GM19468 (cell line): ENCODE measurements around the gene ARHGEF7.

Source experiments
- ATAC-seq: cut with Tn5 transposase; IDR thresholded peaks from one replicate; pipeline ENCODE4 v1.9.1; 2021; ENCODE audit warnings: mild to moderate bottlenecking, moderate library complexity, moderate number of reproducible peaks; ENCODE audit not compliant: unreplicated experiment; ENCODE audit errors: extremely low read depth

The ARHGEF7 gene

GRCh38 chr13:111327730-111328573, 212.8 kb downstream of the ARHGEF7 start:
- ATAC-seq: no peak

- ATAC-seq: no peak
Measured at GRCh38 chr13:111328574-111329410, 213.7 kb downstream of the ARHGEF7 start.

- no peak for ATAC-seq
Measured at GRCh38 chr13:111329641-111330040, 214.5 kb downstream of the ARHGEF7 start.

GRCh38 chr13:111330066-111330610, 215.0 kb downstream of the ARHGEF7 start:
- ATAC-seq: no peak

DNA sequence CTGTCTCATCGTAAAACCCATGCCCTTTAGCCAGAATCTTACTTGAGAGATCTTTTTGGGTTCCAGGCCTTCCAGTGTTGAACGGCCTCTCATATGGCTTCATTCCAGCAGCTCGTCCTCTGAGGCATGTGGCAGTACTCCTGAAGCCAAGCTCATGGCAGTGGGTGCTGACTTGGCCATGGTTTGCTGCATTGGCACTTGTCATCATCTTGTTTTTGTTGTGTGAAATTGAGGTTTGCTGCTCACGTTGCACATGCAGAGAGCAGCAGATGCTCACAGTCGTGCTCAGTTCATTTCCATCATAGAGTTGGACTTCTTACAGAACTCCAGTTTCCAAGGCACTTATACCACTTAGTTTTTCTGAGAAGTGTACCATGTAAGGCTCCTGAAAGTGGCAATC, 220.2 kb downstream of the ARHGEF7 start:
- no peak for ATAC-seq

- ATAC-seq: no peak
Measured at GRCh38 chr13:111336666-111337065, 221.6 kb downstream of the ARHGEF7 start.

DNA sequence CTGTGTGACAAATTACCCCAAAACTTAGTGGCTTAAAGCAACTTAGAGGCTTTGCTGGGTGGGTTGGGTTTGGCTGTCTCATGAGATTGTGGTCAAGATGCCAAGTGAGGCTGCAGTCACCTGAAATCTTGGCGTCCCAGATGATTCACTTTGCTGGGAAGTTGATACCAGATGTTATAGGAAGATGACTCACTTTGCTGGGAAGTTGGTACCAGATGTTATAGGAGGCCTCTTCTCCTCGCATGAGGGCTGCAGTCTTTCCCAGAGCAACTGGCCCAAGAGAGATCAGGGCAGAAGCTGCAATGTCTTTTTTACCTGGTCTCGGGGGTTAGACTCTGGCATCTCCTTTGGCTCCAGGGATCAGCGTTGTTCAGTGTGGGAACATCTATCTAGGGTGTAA, 222.1 kb downstream of the ARHGEF7 start:
- no peak for ATAC-seq

- ATAC-seq: no peak
Measured at GRCh38 chr13:111337741-111338140, 222.6 kb downstream of the ARHGEF7 start.

DNA sequence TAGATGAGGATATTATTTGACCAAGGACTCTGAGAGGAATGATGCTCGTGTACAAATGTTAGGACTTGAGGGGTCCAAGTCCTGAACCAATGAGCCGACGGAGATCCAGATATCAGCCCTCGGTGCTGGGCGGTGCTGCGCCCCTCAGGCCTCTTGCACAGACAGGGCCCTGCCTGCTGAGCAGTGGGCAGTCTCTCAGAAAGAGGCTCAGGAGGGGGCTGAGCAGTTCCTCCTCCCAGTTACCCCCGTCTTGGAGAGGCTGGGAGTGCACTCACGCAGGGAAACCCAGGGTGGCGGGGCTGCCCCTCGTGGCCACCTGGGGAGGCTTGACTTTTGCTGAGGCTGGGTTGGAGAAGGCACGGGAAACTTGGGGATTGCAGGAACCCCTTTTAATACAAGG, 223.7 kb downstream of the ARHGEF7 start:
- ATAC-seq: no peak

DNA sequence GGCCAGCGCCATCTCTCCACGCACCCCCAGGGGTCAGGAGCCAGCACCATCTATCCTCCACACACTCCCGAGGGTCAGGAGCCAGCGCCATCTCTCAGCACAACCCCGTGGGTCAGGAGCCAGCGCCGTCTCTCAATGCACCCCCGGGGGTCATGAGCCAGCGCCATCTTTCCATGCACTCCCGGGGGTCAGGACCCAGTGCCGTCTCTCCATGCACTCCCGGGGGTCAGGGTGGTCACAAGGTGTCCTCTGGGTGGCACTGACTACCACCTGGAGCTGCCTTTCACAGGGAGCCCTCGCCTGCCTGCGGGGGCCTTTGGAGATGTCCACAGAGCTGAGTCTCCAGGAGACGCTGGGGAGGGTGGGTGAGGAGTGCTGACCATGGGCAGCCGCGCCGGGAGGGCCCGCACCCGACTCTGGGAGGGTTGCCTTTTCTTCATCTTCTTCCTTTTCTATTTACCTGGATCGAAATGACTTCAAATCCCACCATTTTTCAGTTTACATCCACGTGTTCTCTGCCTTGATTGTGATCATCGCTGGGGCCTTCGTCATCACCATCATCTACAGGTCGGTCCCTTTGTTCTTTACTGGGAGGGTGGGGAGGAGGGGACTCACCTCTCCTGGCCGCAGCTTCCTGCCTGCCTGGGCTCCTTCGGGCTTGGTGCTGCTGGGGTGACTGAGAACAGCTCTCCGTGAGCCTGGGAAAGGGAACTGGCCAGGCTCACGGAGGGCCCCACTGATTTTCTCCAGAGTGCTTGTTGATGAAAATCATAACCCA, 224.4 kb downstream of the ARHGEF7 start:
- no peak for ATAC-seq

- ATAC-seq: no peak
Measured at GRCh38 chr13:111341886-111342285, 226.8 kb downstream of the ARHGEF7 start.

DNA sequence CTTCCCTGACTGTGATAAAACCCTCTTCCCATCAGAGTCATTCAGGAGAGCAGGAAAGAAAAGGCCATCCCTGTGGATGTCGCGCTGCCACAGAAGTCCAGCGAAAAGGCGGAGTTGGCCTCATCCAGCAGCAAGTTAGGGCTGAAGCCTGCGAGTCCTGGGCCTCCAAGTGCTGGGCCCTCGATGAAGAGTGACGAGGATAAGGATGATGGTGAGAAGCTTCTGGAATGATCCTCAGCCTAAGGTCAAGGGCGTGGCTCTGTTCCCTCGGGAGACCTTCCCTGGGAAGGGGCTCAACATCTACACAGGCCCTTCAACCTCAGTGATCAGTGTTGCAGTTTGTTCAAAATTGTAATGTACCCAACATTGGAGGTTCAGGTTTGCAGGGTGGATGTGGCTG, 227.6 kb downstream of the ARHGEF7 start:
- no peak for ATAC-seq

- ATAC-seq: no peak
Measured at GRCh38 chr13:111343186-111343805, 228.2 kb downstream of the ARHGEF7 start.

DNA sequence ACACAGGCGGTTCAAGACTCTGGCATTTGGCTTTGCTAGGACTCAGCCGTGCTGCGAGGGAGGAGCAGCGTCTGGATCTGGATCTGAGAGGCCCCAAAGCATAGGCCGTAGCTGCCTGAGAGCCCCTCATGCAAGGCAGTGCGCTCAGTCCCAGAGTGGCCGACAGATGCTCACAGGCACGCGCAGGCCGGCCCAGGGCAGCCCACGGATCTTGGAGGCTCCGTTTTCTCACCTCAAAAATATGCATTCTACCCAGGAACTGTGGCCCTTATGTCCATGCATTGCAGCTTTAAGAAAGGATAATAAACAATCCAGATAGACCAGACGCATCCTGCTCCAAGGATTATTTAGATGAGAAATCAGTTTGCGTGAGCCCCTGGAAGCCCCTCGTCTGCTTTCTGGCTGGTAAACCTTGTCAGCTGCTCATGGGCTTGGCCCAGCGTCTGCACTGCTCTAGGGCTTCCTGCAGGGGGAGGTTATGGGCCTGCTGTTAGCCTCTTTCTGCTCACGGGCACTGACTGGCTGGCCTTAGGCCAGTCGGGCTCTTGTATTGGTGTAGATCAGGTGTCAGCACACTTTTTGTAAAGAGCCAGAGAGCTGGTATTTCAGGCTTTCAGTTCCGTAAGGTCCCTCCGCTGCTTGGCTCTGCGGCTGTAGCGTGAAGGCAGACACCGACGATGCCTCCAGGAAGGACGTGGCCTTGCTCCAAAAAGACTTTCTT, 229.5 kb downstream of the ARHGEF7 start:
- no peak for ATAC-seq

- ATAC-seq: no peak
Measured at GRCh38 chr13:111345682-111346081, 230.6 kb downstream of the ARHGEF7 start.

DNA sequence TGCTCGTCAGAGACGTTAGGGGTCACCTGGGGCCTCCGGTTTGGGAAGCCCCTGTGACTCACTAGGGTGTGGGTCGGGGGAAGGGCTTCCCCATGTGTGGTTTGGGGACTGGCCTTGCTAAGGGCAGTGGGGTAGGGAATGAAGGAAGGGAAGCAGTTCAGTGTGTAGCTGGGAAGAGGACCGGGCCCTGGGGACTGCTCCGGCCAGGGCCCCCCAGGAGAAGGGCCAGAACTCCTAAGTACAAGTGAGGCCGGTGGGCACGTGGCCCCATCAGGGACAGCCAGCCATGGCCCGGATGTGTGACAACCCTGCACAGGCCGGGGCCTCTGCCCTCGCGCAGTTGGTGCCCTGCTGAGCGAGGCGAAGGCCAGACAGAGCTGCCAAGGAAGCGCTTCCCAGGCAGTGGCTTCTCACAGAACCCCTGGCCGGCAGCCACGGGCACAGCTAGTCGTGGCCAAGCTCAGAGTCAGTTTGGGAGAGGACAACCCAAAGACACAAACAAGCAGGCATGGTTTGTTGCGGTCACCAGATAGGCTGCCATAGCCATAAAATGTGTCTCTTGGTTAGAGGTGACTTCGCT, 231.1 kb downstream of the ARHGEF7 start:
- ATAC-seq: no peak

DNA sequence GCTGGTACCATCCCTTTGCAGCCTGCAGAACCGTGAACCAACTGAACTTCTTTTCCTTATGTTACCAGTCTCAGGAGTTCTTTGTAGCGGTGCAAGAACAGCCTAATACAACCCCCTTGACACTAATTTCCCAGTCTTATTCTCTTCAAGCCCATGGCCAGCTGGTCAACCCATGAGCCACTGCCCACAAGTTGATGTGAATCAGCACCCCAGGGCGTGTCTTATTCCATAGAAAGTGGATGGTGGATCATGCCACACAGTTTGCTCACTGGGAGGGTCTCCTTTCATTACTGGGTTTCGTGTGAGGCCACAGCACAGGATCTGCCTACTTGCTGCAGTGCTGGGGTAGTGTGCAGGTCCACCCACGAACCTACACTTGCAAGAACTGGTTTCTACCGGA, 232.3 kb downstream of the ARHGEF7 start:
- ATAC-seq: no peak

- no peak for ATAC-seq
Measured at GRCh38 chr13:111353508-111353907, 238.4 kb downstream of the ARHGEF7 start.

GRCh38 chr13:111354789-111355188, 239.7 kb downstream of the ARHGEF7 start:
- no peak for ATAC-seq
